Body of pancreas (tissue), 4 donors: ENCODE results near the gene TMEM132C. TPM values are rescaled to one million over a fixed set of nuclear protein-coding genes. Genes with fewer than 3 reads are reported as not detected.

Source experiments
- ATAC-seq: fragments of 150-250 bp; one replicate; pipeline ENCODE4 v1.9.1; 2016
- DNase-seq, 4 donors: peaks; one replicate each; pipeline ENCODE4 v3.0.0-alpha.2; 2019
- H3K27ac ChIP-seq, 4 donors: fragments of 200-600 bp; sonication (generic); 1 replicate in 3 of 4; 2 replicates in 1 of 4; pipeline versions ENCODE4 v1.5.1 to v1.6.1; 2016 to 2019; ENCODE audit warnings: mild to moderate bottlenecking in 1 of 4, mixed read lengths in 1 of 4, moderate library complexity in 1 of 4
- H3K27me3 ChIP-seq, 2 donors: fragments of 200-600 bp; sonication (generic); one replicate each; pipeline ENCODE4 v1.6.0; 2016; ENCODE audit warnings: mild to moderate bottlenecking in 1 of 2
- H3K36me3 ChIP-seq, 2 donors: fragments of 200-600 bp; sonication (generic); replicated peaks in 1 of 2; 2 replicates each; pipeline ENCODE4 v1.5.1; 2016; ENCODE audit warnings: low read depth in 2 of 2; ENCODE audit not compliant: insufficient read depth in 1 of 2
- H3K4me1 ChIP-seq: fragments of 200-600 bp; sonication (generic); one replicate; pipeline ENCODE4 v1.6.0; 2016
- H3K4me3 ChIP-seq, 2 donors: fragments of 200-600 bp; sonication (generic); 1 replicate in 1 of 2; 2 replicates in 1 of 2; pipeline ENCODE4 v1.5.1; 2016 to 2019
- H3K9me3 ChIP-seq, 3 donors: fragments of 200-600 bp; sonication (generic); 1 replicate in 2 of 3; 2 replicates in 1 of 3; pipeline ENCODE4 v1.5.1; 2016
- CTCF ChIP-seq, 7 experiments: fragments of 450-650 bp in 4 of 7; fragments of 200-600 bp in 3 of 7; sonication (generic) in 3 of 7; IDR thresholded peaks; one replicate each; pipeline ENCODE4 v1.5.1; 2016 to 2019; ENCODE audit warnings: antibody characterized with exemption in 7 of 7
- POLR2A ChIP-seq, 3 donors: fragments of 450-650 bp; IDR thresholded peaks; one replicate each; pipeline ENCODE4 v1.6.1; 2016; ENCODE audit warnings: antibody characterized with exemption in 3 of 3, mild to moderate bottlenecking in 2 of 3
- WGBS, 2 donors: methylation state at CpG; one replicate each; pipeline ENCODE4 v1.1.5; 2017; 5-methylcytosine and 5-hydroxymethylcytosine counted together
- intact Hi-C: fragments of 100-400 bp; cut with DNase I; formaldehyde crosslinking; loops from one replicate; pipeline ENCODE4 v1.15.1; 2023
- total RNA-seq, 2 donors: library from RNA; depleted of rRNA; stranded (reverse); fragments of >200 nt; gene quantifications; one replicate each; pipeline ENCODE4 v1.1.0, GENCODE V29; 2016

Gene TMEM132C
- total RNA-seq, 2 donors from 2014 or later: 4.4 to 8.2 TPM

GRCh38 chr12:128387811-128388422 lies 120.9 kb downstream of the TMEM132C start:
- peak; percentile 61 to 76 (median 66) for DNase-seq
- Histone ChIP-seq H3K4me1 (no peaks in the 10 kb centered on the region), H3K4me3 (no peak overlapping the region), H3K9me3 (no peaks in the 10 kb centered on the region), H3K27me3 (peaks cover 0 to 6% of the 10 kb centered on the region in 2 donors), H3K36me3 (no peaks in the 10 kb centered on the region), H3K27ac (no peak overlapping the region)
- WGBS, 2 donors: 5 to 17% methylated on average over 14 to 19 of the region's 19 CpGs
- intact Hi-C loops: loop anchor here (10.0 kb wide), 1 partner anchor 123 kb away; the partner anchor contains the start of gene TMEM132C
- TF ChIP-seq CTCF (IDR thresholded peaks at IDR 0.05) (peak; percentile 60 to 74 (median 63)), POLR2A (IDR thresholded peaks at IDR 0.05) (no peak)
- ATAC-seq: peak; percentile 81

- no peak for TF ChIP-seq CTCF (IDR thresholded peaks at IDR 0.05)
- no peak for TF ChIP-seq POLR2A (IDR thresholded peaks at IDR 0.05)
- H3K27me3 ChIP-seq: peaks cover 0 to 6% of the 10 kb centered on the region in 2 donors
- intact Hi-C loops: loop anchor here (10.0 kb wide), 1 partner anchor 124 kb away; the partner anchor contains the start of gene TMEM132C
- H3K9me3 ChIP-seq: no peaks in the 10 kb centered on the region
- H3K36me3 ChIP-seq: no peaks in the 10 kb centered on the region
- H3K4me3 ChIP-seq: no peak overlapping the region
- H3K27ac ChIP-seq: no peak overlapping the region
- no peak for DNase-seq
- no peak for ATAC-seq
- H3K4me1 ChIP-seq: no peaks in the 10 kb centered on the region
- 43 to 49% methylated on average over 13 to 14 of the region's 14 CpGs for WGBS, 2 donors
These were observed 121.6 kb downstream of the TMEM132C start for GRCh38 chr12:128388461-128389000.

GRCh38 chr12:128393346-128393745 lies 126.4 kb downstream of the TMEM132C start:
- DNase-seq: no peak
- intact Hi-C loops: no loop called here

GRCh38 chr12:128394137-128394536 lies 127.2 kb downstream of the TMEM132C start:
- 62 to 85% methylated on average over 2 of the region's 2 CpGs for WGBS, 2 donors
- intact Hi-C loops: no loop called here

More at GRCh38 chr12:128393346-128393745, 126.4 kb downstream of the TMEM132C start:
- TF ChIP-seq CTCF (IDR thresholded peaks at IDR 0.05) (no peak), POLR2A (IDR thresholded peaks at IDR 0.05) (no peak)
- Histone ChIP-seq H3K27ac (no peak overlapping the region), H3K9me3 (no peaks in the 10 kb centered on the region), H3K4me1 (no peaks in the 10 kb centered on the region), H3K4me3 (no peak overlapping the region), H3K27me3 (no peaks in the 10 kb centered on the region), H3K36me3 (no peaks in the 10 kb centered on the region)
- 37 to 48% methylated on average over 3 of the region's 3 CpGs for WGBS, 2 donors
- ATAC-seq: no peak

More at GRCh38 chr12:128394137-128394536, 127.2 kb downstream of the TMEM132C start:
- Histone ChIP-seq H3K4me3 (no peak overlapping the region), H3K36me3 (no peaks in the 10 kb centered on the region), H3K27ac (no peak overlapping the region), H3K9me3 (no peaks in the 10 kb centered on the region), H3K4me1 (no peaks in the 10 kb centered on the region), H3K27me3 (no peaks in the 10 kb centered on the region)
- TF ChIP-seq POLR2A (IDR thresholded peaks at IDR 0.05) (no peak), CTCF (IDR thresholded peaks at IDR 0.05) (no peak)
- no peak for ATAC-seq
- no peak for DNase-seq
